K562 (cell line): ENCODE measurements around the gene CUEDC2. TPM values are rescaled to one million over a fixed set of nuclear protein-coding genes. Genes with fewer than 3 reads are reported as not detected.

ENCODE experiments used
- CCNT2 ChIP-seq: IDR thresholded peaks from 2 replicates; pipeline ENCODE4 v1.6.1; 2011; ENCODE audit warnings: borderline replicate concordance, low read depth, mild to moderate bottlenecking, moderate library complexity, mixed read lengths, low read length; ENCODE audit not compliant: insufficient read length; ENCODE audit errors: extremely low read depth
- DMBX1 ChIP-seq: fragments of 250-450 bp; sonication (Bioruptor Pico); IDR thresholded peaks from 2 replicates; pipeline ENCODE4 v1.8.0; 2022; ENCODE audit warnings: inconsistent platforms, mild to moderate bottlenecking, moderate library complexity, borderline replicate concordance
- HNRNPH1 ChIP-seq: fragments of 200-400 bp; formaldehyde crosslinking; optimal IDR thresholded peaks from 2 replicates; pipeline ENCODE3; 2017; ENCODE audit warnings: low read depth, mild to moderate bottlenecking, low read length, moderate library complexity
- IRF2 ChIP-seq: sonication (generic); formaldehyde crosslinking; IDR thresholded peaks from 2 replicates; pipeline ENCODE4 v1.8.1; 2022; ENCODE audit warnings: mild to moderate bottlenecking, missing genetic modification reagents
- KHSRP ChIP-seq: fragments of 450-650 bp; IDR thresholded peaks from 2 replicates; pipeline ENCODE4 v1.6.1; 2017
- NCOA6 ChIP-seq: fragments of 450-650 bp; IDR thresholded peaks from 2 replicates; pipeline ENCODE4 v1.6.1; 2017; ENCODE audit warnings: mild to moderate bottlenecking
- RAD51 ChIP-seq: fragments of 450-650 bp; IDR thresholded peaks from 2 replicates; pipeline ENCODE4 v1.7.1; 2016; ENCODE audit warnings: low read depth, mild to moderate bottlenecking, borderline replicate concordance
- RBBP5 ChIP-seq: fragments of 200-600 bp; sonication (generic); IDR thresholded peaks from 2 replicates; pipeline ENCODE4 v1.6.1; 2012; ENCODE audit warnings: borderline replicate concordance, mild to moderate bottlenecking, low read length, control low read depth, inconsistent platforms; ENCODE audit not compliant: insufficient read depth, poor library complexity, severe bottlenecking
- RBM22 ChIP-seq: fragments of 200-400 bp; formaldehyde crosslinking; IDR thresholded peaks from 2 replicates; pipeline ENCODE4 v1.6.1; 2018; ENCODE audit warnings: low read length, low read depth; ENCODE audit not compliant: poor library complexity, severe bottlenecking
- SRSF3 ChIP-seq: fragments of 200-400 bp; formaldehyde crosslinking; IDR thresholded peaks from 2 replicates; pipeline ENCODE4 v1.6.1; 2016; ENCODE audit warnings: mild to moderate bottlenecking, low read length, moderate library complexity; ENCODE audit not compliant: insufficient read depth
- TAF15 ChIP-seq: fragments of 200-400 bp; formaldehyde crosslinking; IDR thresholded peaks from 2 replicates; pipeline ENCODE4 v1.6.1; 2017; ENCODE audit warnings: mild to moderate bottlenecking, low read depth, low read length, moderate library complexity
- ZNF197 ChIP-seq: fragments of 200-800 bp; sonication (Bioruptor generic); IDR thresholded peaks from 2 replicates; pipeline ENCODE4 v1.6.1; 2016; ENCODE audit warnings: low read depth, missing genetic modification characterization, missing compliant biosample characterization
- ZNF282 ChIP-seq: sonication (generic); formaldehyde crosslinking; IDR thresholded peaks from 2 replicates; pipeline ENCODE4 v1.8.1; 2023; ENCODE audit warnings: missing genetic modification reagents
- polyA plus RNA-seq, 8 experiments: library from polyadenylated mRNA; depleted of rRNA in 4 of 8; stranded (reverse) in 5 of 8; unstranded in 3 of 8; fragments of >200 nt; fragmentation: Nextera tagmentation in 2 of 8; fragmentation: Illumina TruSeq in 1 of 8; extraction: Ambion mirVana in 2 of 8; extraction: Trizol in 1 of 8; gene quantifications; 2 replicates each; pipeline versions ENCODE4 v1.2.1 to v1.2.3, GENCODE V29; 2011 to 2014; ENCODE audit warnings: inconsistent platforms in 1 of 8, missing spikeins in 1 of 8
- total RNA-seq, 7 experiments: library from RNA; depleted of rRNA in 6 of 7; stranded (reverse); fragments of >200 nt in 6 of 7; fragmentation: Illumina TruSeq in 2 of 7; extraction: Trizol in 2 of 7; gene quantifications; 2 replicates each; pipeline versions ENCODE4 v1.2.1 to v1.2.3, GENCODE V29; 2011 to 2021; ENCODE audit warnings: low replicate concordance in 1 of 7
- TF ChIP-seq, protein P1 (sequence below): sonication (generic); formaldehyde crosslinking; IDR thresholded peaks from 2 replicates; pipeline ENCODE4 v1.8.1; 2023; ENCODE audit warnings: mild to moderate bottlenecking, missing genetic modification reagents
- TF ChIP-seq, protein P2 (sequence below): fragments of 450-650 bp; IDR thresholded peaks from 2 replicates; pipeline ENCODE4 v1.6.1; 2017; ENCODE audit warnings: antibody characterized with exemption, mild to moderate bottlenecking
- TF ChIP-seq, protein P3 (sequence below): fragments of 200-800 bp; sonication (Bioruptor generic); IDR thresholded peaks from 2 replicates; pipeline ENCODE4 v1.6.1; 2016; ENCODE audit warnings: missing genetic modification characterization, missing compliant biosample characterization

The CUEDC2 gene
- total and polyA plus RNA-seq, 9 of the 15 experiments (the other 6 are each of a cell fraction or from before 2014, with no cell fraction given): 8.5 to 48.9 (median 27.4) TPM

DNA sequence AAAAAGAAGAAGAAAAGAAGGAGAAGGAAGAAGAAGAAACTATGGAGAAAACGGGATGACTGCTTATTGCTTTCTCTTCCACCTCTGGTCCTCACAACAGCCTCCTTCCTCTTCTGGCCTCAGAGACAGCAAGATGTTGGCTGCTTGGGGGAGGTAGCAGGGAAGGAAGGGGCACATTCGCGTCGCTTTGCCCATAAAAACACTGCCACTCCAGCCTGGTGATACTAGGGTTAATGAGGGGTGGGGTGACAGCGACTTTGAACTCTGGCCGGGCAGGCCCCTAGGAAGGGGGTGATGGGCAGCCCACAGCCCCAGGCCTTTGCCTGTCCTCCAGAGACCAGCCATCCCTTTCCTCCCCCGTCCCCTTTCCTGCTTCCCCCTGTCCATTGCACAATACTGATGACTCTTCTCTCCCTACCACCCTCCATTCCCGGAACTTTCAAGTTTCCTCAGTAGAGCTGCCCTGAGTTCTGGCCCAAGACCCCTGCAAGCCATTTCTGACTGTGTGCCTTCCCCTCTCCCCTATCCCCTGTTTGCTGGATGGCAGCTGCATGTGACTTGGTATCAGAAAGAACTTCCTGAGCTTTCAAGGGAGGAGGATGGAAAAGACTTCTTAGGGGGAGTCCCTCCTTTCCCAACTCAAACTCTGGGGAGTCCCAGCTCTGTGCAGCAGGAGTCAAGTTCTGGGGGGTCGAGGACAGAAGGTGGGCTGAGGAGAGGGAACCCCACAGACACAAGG lies 2.2 kb upstream of the CUEDC2 start (continued):
- TF ChIP-seq ZNF282 (CRISPR knock-in tag) (no peak), ZNF197 (no peak), CCNT2 (no peak), SRSF3 (no peak), RBBP5 (no peak), RAD51 (no peak), TAF15 (no peak), DMBX1 (CRISPR knock-in tag) (peak; percentile 39; the same call in 1 of the 2 replicates), IRF2 (CRISPR knock-in tag) (no peak), HNRNPH1 (no peak), RBM22 (no peak), KHSRP (no peak), NCOA6 (no peak)
- TF ChIP-seq, protein P1, sequence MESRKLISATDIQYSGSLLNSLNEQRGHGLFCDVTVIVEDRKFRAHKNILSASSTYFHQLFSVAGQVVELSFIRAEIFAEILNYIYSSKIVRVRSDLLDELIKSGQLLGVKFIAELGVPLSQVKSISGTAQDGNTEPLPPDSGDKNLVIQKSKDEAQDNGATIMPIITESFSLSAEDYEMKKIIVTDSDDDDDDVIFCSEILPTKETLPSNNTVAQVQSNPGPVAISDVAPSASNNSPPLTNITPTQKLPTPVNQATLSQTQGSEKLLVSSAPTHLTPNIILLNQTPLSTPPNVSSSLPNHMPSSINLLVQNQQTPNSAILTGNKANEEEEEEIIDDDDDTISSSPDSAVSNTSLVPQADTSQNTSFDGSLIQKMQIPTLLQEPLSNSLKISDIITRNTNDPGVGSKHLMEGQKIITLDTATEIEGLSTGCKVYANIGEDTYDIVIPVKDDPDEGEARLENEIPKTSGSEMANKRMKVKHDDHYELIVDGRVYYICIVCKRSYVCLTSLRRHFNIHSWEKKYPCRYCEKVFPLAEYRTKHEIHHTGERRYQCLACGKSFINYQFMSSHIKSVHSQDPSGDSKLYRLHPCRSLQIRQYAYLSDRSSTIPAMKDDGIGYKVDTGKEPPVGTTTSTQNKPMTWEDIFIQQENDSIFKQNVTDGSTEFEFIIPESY (CRISPR knock-in tag): no peak
- TF ChIP-seq, protein P2, sequence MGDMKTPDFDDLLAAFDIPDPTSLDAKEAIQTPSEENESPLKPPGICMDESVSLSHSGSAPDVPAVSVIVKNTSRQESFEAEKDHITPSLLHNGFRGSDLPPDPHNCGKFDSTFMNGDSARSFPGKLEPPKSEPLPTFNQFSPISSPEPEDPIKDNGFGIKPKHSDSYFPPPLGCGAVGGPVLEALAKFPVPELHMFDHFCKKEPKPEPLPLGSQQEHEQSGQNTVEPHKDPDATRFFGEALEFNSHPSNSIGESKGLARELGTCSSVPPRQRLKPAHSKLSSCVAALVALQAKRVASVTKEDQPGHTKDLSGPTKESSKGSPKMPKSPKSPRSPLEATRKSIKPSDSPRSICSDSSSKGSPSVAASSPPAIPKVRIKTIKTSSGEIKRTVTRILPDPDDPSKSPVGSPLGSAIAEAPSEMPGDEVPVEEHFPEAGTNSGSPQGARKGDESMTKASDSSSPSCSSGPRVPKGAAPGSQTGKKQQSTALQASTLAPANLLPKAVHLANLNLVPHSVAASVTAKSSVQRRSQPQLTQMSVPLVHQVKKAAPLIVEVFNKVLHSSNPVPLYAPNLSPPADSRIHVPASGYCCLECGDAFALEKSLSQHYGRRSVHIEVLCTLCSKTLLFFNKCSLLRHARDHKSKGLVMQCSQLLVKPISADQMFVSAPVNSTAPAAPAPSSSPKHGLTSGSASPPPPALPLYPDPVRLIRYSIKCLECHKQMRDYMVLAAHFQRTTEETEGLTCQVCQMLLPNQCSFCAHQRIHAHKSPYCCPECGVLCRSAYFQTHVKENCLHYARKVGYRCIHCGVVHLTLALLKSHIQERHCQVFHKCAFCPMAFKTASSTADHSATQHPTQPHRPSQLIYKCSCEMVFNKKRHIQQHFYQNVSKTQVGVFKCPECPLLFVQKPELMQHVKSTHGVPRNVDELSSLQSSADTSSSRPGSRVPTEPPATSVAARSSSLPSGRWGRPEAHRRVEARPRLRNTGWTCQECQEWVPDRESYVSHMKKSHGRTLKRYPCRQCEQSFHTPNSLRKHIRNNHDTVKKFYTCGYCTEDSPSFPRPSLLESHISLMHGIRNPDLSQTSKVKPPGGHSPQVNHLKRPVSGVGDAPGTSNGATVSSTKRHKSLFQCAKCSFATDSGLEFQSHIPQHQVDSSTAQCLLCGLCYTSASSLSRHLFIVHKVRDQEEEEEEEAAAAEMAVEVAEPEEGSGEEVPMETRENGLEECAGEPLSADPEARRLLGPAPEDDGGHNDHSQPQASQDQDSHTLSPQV: 0 out of 2 replicates have a peak, but pooled peaks have one; percentile 14
- TF ChIP-seq, protein P3, sequence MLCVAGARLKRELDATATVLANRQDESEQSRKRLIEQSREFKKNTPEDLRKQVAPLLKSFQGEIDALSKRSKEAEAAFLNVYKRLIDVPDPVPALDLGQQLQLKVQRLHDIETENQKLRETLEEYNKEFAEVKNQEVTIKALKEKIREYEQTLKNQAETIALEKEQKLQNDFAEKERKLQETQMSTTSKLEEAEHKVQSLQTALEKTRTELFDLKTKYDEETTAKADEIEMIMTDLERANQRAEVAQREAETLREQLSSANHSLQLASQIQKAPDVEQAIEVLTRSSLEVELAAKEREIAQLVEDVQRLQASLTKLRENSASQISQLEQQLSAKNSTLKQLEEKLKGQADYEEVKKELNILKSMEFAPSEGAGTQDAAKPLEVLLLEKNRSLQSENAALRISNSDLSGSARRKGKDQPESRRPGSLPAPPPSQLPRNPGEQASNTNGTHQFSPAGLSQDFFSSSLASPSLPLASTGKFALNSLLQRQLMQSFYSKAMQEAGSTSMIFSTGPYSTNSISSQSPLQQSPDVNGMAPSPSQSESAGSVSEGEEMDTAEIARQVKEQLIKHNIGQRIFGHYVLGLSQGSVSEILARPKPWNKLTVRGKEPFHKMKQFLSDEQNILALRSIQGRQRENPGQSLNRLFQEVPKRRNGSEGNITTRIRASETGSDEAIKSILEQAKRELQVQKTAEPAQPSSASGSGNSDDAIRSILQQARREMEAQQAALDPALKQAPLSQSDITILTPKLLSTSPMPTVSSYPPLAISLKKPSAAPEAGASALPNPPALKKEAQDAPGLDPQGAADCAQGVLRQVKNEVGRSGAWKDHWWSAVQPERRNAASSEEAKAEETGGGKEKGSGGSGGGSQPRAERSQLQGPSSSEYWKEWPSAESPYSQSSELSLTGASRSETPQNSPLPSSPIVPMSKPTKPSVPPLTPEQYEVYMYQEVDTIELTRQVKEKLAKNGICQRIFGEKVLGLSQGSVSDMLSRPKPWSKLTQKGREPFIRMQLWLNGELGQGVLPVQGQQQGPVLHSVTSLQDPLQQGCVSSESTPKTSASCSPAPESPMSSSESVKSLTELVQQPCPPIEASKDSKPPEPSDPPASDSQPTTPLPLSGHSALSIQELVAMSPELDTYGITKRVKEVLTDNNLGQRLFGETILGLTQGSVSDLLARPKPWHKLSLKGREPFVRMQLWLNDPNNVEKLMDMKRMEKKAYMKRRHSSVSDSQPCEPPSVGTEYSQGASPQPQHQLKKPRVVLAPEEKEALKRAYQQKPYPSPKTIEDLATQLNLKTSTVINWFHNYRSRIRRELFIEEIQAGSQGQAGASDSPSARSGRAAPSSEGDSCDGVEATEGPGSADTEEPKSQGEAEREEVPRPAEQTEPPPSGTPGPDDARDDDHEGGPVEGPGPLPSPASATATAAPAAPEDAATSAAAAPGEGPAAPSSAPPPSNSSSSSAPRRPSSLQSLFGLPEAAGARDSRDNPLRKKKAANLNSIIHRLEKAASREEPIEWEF (CRISPR knock-in tag): no peak
